ENCODE measurements around the gene UBE2R2.

Gene UBE2R2

DNA sequence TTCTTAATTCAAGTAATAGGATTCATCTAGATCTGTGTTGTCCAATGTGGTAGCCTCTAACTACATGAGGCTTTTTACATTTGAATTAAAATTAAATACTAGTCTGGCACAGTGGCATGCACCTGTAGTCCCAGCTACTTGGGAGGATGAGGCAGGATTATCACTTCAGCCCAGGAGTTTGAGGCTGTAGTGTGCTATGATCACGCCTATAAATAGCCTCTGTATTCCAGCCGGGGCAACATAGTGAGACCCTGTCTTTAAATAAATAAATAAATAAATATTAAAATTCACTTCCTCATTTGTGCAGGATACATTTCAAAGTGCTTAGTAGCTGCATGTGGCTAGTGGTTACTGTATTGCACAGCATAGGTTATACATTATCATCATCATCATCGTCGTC, 91.8 kb downstream of the UBE2R2 start:
- H3K4me3 ChIP-seq (ENCODE audit: low read depth, low read length) = no peak overlapping the region
- TF ChIP-seq, protein P1, sequence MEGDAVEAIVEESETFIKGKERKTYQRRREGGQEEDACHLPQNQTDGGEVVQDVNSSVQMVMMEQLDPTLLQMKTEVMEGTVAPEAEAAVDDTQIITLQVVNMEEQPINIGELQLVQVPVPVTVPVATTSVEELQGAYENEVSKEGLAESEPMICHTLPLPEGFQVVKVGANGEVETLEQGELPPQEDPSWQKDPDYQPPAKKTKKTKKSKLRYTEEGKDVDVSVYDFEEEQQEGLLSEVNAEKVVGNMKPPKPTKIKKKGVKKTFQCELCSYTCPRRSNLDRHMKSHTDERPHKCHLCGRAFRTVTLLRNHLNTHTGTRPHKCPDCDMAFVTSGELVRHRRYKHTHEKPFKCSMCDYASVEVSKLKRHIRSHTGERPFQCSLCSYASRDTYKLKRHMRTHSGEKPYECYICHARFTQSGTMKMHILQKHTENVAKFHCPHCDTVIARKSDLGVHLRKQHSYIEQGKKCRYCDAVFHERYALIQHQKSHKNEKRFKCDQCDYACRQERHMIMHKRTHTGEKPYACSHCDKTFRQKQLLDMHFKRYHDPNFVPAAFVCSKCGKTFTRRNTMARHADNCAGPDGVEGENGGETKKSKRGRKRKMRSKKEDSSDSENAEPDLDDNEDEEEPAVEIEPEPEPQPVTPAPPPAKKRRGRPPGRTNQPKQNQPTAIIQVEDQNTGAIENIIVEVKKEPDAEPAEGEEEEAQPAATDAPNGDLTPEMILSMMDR (IDR thresholded peaks at IDR 0.05; ENCODE audit: borderline replicate concordance, insufficient read depth, low read depth, low read length) = no peak

DNA sequence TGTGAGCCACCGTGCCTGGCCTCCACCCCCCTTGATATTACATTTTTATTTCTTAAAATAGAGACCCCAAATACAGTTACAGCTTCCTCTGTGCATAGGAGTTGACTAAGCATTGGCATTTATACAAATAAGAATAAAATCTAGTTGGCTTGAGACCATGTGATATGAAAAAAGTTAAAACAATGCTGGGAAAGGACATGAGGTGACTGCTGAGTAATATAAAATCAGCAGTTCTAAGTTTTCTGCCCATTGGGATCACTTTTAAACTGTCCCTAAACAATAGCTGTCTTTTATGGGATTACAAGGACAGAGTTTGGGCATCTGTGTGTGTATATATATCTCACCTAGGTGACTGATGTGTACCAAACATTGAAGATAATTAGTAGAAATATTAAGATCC, 96.6 kb downstream of the UBE2R2 start:
- TF ChIP-seq, protein P1 (IDR thresholded peaks at IDR 0.05; ENCODE audit: borderline replicate concordance, insufficient read depth, low read depth, low read length) = no peak

DNA sequence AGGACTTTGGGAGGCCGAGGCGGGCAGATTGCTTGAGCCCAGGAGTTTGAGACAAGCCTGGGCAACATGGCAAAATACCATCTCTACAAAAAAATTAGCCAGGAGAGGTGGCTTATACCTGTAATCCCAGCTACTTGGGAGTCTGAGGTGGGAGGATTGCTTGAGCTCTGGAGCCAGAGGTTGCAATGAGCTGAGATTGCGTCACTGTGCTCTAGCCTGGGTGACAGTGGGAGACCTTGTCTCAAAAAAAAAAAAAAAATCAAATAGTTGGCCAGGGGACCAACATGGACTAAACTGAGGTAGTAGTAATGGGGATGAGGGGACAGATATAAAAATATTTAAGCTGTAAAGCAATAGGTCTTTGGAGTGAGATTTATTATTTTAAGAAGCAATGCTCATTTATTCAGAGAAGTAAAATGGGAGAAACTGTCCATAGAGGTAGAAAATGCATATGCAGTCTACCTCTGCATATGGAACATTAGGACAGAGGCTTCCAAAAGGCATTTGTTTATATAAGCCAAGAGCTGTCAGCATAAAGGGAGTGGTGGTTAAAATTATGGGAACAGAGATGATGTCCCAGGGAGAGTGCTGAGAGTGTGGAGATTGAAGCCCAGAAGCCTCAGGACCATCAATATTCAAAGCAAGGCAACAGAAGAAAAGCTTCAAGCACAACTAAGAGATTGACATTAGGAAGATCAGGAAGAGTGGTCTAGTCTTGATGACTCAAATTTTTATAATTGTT, 98.1 kb downstream of the UBE2R2 start:
- no peak overlapping the region for H3K4me3 ChIP-seq (ENCODE audit: low read depth, low read length)
- TF ChIP-seq, protein P1 (IDR thresholded peaks at IDR 0.05; ENCODE audit: borderline replicate concordance, insufficient read depth, low read depth, low read length) = no peak

More for the DNA sequence above, 96.6 kb downstream of the UBE2R2 start:
- H3K4me3 ChIP-seq (ENCODE audit: low read depth, low read length) = no peak overlapping the region

DNA sequence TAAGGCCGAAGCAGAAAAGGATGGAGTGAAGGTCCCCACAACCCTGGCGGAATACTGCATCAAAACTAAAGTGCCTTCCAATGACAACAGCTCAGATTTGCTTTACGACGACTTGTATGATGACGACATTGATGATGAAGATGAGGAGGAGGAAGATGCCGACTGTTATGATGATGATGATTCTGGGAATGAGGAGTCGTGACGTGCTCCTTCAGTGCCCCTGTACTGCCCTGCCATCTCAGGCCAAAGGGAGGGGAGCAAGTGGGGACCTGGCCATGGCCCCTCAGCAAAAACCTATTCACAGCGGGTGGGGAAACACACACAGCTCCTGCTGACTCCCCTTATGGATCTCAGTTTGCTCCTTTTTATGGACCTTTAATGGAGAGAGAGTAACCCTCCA, 100.1 kb downstream of the UBE2R2 start:
- H3K4me3 ChIP-seq (ENCODE audit: low read depth, low read length) = no peak overlapping the region
- TF ChIP-seq, protein P1 (IDR thresholded peaks at IDR 0.05; ENCODE audit: borderline replicate concordance, insufficient read depth, low read depth, low read length) = no peak

DNA sequence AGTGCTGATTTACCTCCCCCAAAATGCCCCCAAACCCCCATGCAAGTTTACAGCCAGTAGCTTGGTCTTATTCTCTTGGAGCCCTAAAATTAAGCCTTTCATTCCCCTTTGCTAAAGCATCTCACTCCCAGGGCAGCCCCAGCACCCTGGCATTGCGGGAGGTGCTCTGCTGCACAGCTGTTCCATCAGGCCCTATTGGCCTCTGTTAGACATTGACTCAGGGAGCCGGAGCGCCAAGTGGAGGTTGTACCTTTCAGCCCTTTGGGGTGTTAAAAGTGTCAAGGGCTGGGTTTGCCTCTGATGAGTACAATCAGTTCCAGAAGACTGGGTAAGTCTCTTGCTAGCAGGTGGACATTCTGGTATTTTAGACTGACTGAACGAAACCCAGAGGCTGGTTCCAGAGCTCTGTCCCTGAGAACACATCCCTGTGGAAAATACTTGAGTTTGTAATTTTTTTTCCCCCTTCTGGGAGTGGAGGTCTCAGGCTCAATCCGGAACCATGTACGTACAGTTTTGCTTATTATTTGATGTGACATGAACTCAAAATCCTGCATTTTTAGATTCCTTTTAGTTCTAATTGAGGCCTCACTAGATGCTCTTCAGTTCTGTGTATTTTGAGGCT, 102.4 kb downstream of the UBE2R2 start:
- TF ChIP-seq, protein P1 (IDR thresholded peaks at IDR 0.05; ENCODE audit: borderline replicate concordance, insufficient read depth, low read depth, low read length) = no peak
- no peak overlapping the region for H3K4me3 ChIP-seq (ENCODE audit: low read depth, low read length)

DNA sequence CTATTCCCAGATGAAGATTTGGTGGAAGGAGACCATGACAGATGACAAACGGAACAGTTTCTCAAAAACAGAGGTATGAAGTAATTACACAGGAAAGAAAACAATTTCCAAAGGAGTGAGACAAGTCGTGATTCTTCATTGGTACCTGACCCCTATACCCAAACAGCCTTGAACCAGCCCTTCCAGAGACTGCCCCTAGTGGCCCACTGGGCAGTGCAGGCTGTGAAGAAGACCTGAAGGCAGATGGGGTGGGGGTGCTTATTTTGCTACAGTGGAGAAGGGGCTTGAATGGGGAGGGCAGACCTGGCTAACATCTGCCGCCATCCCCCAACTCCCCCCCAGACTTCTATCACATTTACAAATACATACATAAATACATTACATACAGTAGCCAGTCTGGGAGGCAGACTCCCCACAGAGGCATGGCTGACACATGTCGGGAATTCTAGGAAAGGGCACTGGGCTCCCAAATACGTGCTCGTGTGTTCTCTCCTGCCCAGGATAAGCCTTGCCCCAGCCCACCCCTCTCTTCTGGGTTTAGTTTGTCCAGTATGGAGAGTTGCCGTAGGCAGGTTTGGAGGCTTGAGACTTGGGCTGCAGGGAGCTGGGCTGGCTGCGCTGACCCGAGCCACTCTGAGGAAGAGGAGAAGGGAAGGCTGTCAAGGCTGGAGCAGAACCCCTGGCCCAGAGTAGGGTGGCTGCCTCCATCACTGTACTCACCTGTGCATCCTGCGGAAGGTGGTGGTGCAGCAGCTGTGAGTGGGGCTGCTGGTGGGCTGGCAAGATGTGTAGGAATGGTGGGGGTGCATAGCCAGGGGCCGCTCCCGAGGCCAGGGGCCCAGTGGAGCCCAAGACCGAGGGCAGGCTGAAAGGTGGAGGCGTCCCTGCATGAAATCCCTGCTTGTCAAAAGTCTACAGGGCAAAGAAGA, 105.3 kb downstream of the UBE2R2 start:
- H3K4me3 ChIP-seq (ENCODE audit: low read depth, low read length) = no peak overlapping the region
- TF ChIP-seq, protein P1 (IDR thresholded peaks at IDR 0.05; ENCODE audit: borderline replicate concordance, insufficient read depth, low read depth, low read length) = peak; percentile 83
